PC-3 (cell line): Measurements from ENCODE around the gene PIH1D1. TPM values are rescaled to one million over a fixed set of nuclear protein-coding genes. Genes with fewer than 3 reads are reported as not detected.
"Not testable (repeated sequence)": the region's sequence is repeated elsewhere in the genome, so short reads cannot be mapped to it uniquely, and the experiment has no call there.

Experiments
- ATAC-seq: fragments of 200-7000 bp; cut with Tn5 transposase; 2 replicates; pipeline ENCODE4 v1.9.1; 2020; ENCODE audit warnings: mild to moderate bottlenecking, moderate library complexity
- BruUV-seq: library from RNA; stranded (reverse); fragments of 400-500 nt; replicated peaks from 2 replicates; lab custom pipeline; 2021; lab: Mats Ljungman, UMichigan
- CTCF ChIA-PET: fragments of 300-600 bp; sonication (Branson Sonifier 250); formaldehyde crosslinking; loops from one replicate; lab custom pipeline; 2022; ENCODE audit warnings: antibody characterized with exemption; lab: Charles Lee
- POLR2A ChIA-PET: fragments of 300-600 bp; sonication (Branson Sonifier 250); formaldehyde crosslinking; loops from one replicate; lab custom pipeline; 2022; ENCODE audit warnings: antibody characterized with exemption; ENCODE audit not compliant: unreplicated experiment; lab: Charles Lee
- DNase-seq: peaks from one replicate; pipeline ENCODE4 v3.0.0-alpha.2; 2015
- H2AFZ ChIP-seq: fragments of 300-600 bp; sonication (generic); 2 replicates; pipeline ENCODE4 v1.6.0; 2016; ENCODE audit warnings: antibody characterized with exemption, low read length
- H3F3A ChIP-seq: fragments of 300-600 bp; sonication (generic); one replicate; pipeline ENCODE4 v1.6.0; 2017; ENCODE audit warnings: antibody characterized with exemption, low read length, control low read depth, mild to moderate bottlenecking; ENCODE audit not compliant: unreplicated experiment
- H3K27ac ChIP-seq: fragments of 300-600 bp; sonication (generic); 2 replicates; pipeline ENCODE4 v1.5.1; 2016; ENCODE audit warnings: mild to moderate bottlenecking, low read length
- H3K27me3 ChIP-seq: fragments of 300-600 bp; sonication (generic); 2 replicates; pipeline ENCODE4 v1.6.1; 2016; ENCODE audit warnings: low read length, mixed read lengths
- H3K36me3 ChIP-seq: fragments of 300-600 bp; sonication (generic); 2 replicates; pipeline ENCODE4 v1.6.1; 2016; ENCODE audit warnings: low read depth, mixed run types, low read length, mixed read lengths
- H3K4me1 ChIP-seq: fragments of 300-600 bp; sonication (generic); 2 replicates; pipeline ENCODE4 v1.5.1; 2016; ENCODE audit warnings: low read length; ENCODE audit not compliant: insufficient read depth
- H3K4me2 ChIP-seq: fragments of 300-600 bp; sonication (generic); 2 replicates; pipeline ENCODE4 v1.6.0; 2016; ENCODE audit warnings: low read length
- H3K4me3 ChIP-seq: fragments of 300-600 bp; sonication (generic); 2 replicates; pipeline ENCODE4 v1.5.1; 2016; ENCODE audit warnings: mild to moderate bottlenecking, low read length, mixed read lengths
- H3K79me2 ChIP-seq: fragments of 300-600 bp; sonication (generic); 2 replicates; pipeline ENCODE4 v1.6.1; 2017; ENCODE audit warnings: low read length, mixed read lengths
- H3K9ac ChIP-seq: fragments of 300-600 bp; sonication (generic); 2 replicates; pipeline ENCODE4 v1.6.0; 2016; ENCODE audit warnings: mild to moderate bottlenecking, low read length
- H3K9me2 ChIP-seq: fragments of 300-600 bp; sonication (generic); replicated peaks from 2 replicates; pipeline ENCODE4 v1.6.1; 2016; ENCODE audit warnings: mixed run types, low read length, mixed read lengths
- H3K9me3 ChIP-seq: fragments of 300-600 bp; sonication (generic); 2 replicates; pipeline ENCODE4 v1.6.1; 2016; ENCODE audit warnings: low read length, mixed read lengths
- H4K20me1 ChIP-seq: fragments of 300-600 bp; sonication (generic); 2 replicates; pipeline ENCODE4 v1.6.1; 2016; ENCODE audit warnings: low read length, mixed read lengths
- EZH2 ChIP-seq: fragments of 300-600 bp; sonication (generic); IDR thresholded peaks from one replicate; pipeline ENCODE4 v1.6.1; 2017; ENCODE audit warnings: antibody characterized with exemption, mild to moderate bottlenecking, low read length; ENCODE audit not compliant: unreplicated experiment
- EZH2phosphoT487 ChIP-seq: fragments of 300-600 bp; sonication (generic); IDR thresholded peaks from 2 replicates; pipeline ENCODE4 v1.6.1; 2018; ENCODE audit warnings: mild to moderate bottlenecking, antibody characterized with exemption, low read length, borderline replicate concordance
- intact Hi-C: fragments of 100-400 bp; cut with micrococcal nuclease; formaldehyde crosslinking; loops from 2 replicates; pipeline ENCODE4 v1.9.0; 2023
- total RNA-seq: library from RNA; depleted of rRNA; stranded (reverse); fragments of >200 nt; gene quantifications from 2 replicates; pipeline ENCODE4 v1.2.3, GENCODE V29; 2014
- TF ChIP-seq, protein P1 (sequence below): fragments of 300-600 bp; sonication (generic); conservative IDR thresholded peaks from 2 replicates; pipeline ENCODE4 v1.5.1; 2017; ENCODE audit warnings: antibody characterized with exemption, low read depth, mild to moderate bottlenecking, low read length

Gene PIH1D1
- total RNA-seq, 1 experiment from 2014 or later = 171 TPM

GRCh38 chr19:49463960-49464740 is 12.5 kb upstream of the PIH1D1 start:
- Histone ChIP-seq H3F3A (no peaks in the 10 kb centered on the region), H3K4me3 (no peak overlapping the region), H4K20me1 (no peaks in the 10 kb centered on the region), H3K9me3 (no peaks in the 10 kb centered on the region), H3K4me1 (no peaks in the 10 kb centered on the region), H3K36me3 (no peaks in the 10 kb centered on the region), H2AFZ (no peak overlapping the region), H3K4me2 (no peak overlapping the region), H3K79me2 (no peaks in the 10 kb centered on the region), H3K27ac (no peak overlapping the region), H3K27me3 (no peaks in the 10 kb centered on the region), H3K9ac (no peak overlapping the region), H3K9me2 (no peaks in the 10 kb centered on the region)
- ChIA-PET POLR2A (no interaction called here), CTCF (no interaction called here)
- no TSS peak for BruUV-seq
- TF ChIP-seq, protein P1, sequence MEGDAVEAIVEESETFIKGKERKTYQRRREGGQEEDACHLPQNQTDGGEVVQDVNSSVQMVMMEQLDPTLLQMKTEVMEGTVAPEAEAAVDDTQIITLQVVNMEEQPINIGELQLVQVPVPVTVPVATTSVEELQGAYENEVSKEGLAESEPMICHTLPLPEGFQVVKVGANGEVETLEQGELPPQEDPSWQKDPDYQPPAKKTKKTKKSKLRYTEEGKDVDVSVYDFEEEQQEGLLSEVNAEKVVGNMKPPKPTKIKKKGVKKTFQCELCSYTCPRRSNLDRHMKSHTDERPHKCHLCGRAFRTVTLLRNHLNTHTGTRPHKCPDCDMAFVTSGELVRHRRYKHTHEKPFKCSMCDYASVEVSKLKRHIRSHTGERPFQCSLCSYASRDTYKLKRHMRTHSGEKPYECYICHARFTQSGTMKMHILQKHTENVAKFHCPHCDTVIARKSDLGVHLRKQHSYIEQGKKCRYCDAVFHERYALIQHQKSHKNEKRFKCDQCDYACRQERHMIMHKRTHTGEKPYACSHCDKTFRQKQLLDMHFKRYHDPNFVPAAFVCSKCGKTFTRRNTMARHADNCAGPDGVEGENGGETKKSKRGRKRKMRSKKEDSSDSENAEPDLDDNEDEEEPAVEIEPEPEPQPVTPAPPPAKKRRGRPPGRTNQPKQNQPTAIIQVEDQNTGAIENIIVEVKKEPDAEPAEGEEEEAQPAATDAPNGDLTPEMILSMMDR = no peak
- DNase-seq (no peak), ATAC-seq (no peak)
- intact Hi-C loops = no loop called here

- Histone ChIP-seq H3K4me1 (no peaks in the 10 kb centered on the region), H3K4me2 (no peak overlapping the region), H2AFZ (no peak overlapping the region), H3K27me3 (no peaks in the 10 kb centered on the region), H3K27ac (no peak overlapping the region), H3K36me3 (no peaks in the 10 kb centered on the region), H3K4me3 (no peak overlapping the region), H3K9me2 (no peaks in the 10 kb centered on the region), H3K79me2 (no peaks in the 10 kb centered on the region), H3K9ac (no peak overlapping the region), H3K9me3 (no peaks in the 10 kb centered on the region), H3F3A (no peaks in the 10 kb centered on the region), H4K20me1 (no peaks in the 10 kb centered on the region)
- intact Hi-C loops = no loop called here
- BruUV-seq = no TSS peak
- ChIA-PET CTCF (no interaction called here), POLR2A (no interaction called here)
- DNase-seq (no peak), ATAC-seq (no peak)
- TF ChIP-seq EZH2phosphoT487 (no peak), EZH2 (no peak)
- TF ChIP-seq, protein P1 = no peak
These were observed 10.9 kb upstream of the PIH1D1 start for GRCh38 chr19:49462492-49462891.

DNA sequence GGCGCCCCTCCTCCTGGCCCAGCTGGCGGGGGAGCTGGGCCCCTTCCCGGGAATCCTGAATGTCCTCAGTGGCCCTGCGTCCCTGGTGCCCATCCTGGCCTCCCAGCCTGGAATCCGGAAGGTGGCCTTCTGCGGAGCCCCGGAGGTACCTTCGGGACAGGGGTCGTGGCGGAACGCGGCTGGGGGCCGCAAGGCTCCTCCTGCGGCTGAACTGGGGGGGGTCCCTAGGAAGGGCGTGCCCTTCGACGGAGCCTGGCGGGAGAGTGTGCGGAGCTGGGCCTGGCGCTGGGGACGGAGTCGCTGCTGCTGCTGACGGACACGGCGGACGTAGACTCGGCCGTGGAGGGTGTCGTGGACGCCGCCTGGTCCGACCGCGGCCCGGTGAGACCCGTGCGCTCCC is 10.0 kb upstream of the PIH1D1 start:
- TF ChIP-seq EZH2 (no peak), EZH2phosphoT487 (no peak)
- TF ChIP-seq, protein P1 = no peak
- intact Hi-C loops = no loop called here
- Histone ChIP-seq H3K9me2 (no peaks in the 10 kb centered on the region), H3K9ac (no peak overlapping the region), H3K36me3 (no peaks in the 10 kb centered on the region), H3K79me2 (no peaks in the 10 kb centered on the region), H3K27ac (no peak overlapping the region), H3K27me3 (no peaks in the 10 kb centered on the region), H3K4me2 (no peak overlapping the region), H4K20me1 (no peaks in the 10 kb centered on the region), H3K4me3 (no peak overlapping the region), H3K4me1 (no peaks in the 10 kb centered on the region), H3F3A (no peaks in the 10 kb centered on the region), H2AFZ (no peak overlapping the region), H3K9me3 (no peaks in the 10 kb centered on the region)
- ATAC-seq (no peak), DNase-seq (no peak)
- no TSS peak for BruUV-seq
- ChIA-PET POLR2A (no interaction called here), CTCF (no interaction called here)

GRCh38 chr19:49461130-49461529 is 9.5 kb upstream of the PIH1D1 start:
- POLR2A ChIA-PET = not testable (repeated sequence)

More at GRCh38 chr19:49461130-49461529, 9.5 kb upstream of the PIH1D1 start:
- H2AFZ ChIP-seq, BruUV-seq, H3F3A ChIP-seq, H3K4me3 ChIP-seq, H3K9me2 ChIP-seq, DNase-seq, H3K79me2 ChIP-seq, H3K36me3 ChIP-seq, ATAC-seq, intact Hi-C loops, H3K4me1 ChIP-seq, H3K27me3 ChIP-seq, H3K9ac ChIP-seq, H3K9me3 ChIP-seq, H4K20me1 ChIP-seq, H3K27ac ChIP-seq, H3K4me2 ChIP-seq: not testable (repeated sequence)
- CTCF ChIA-PET = interaction anchor here (0.6 kb wide), 1 partner anchor 12 kb away, joined by 4 read pairs; no protein-coding TSS in a partner anchor
